GM18868 (cell line): ENCODE data around the gene ZCCHC10.

Experiments used
- ATAC-seq: cut with Tn5 transposase; IDR thresholded peaks from one replicate; pipeline ENCODE4 v1.9.1; 2021; ENCODE audit warnings: mild to moderate bottlenecking, moderate library complexity; ENCODE audit not compliant: unreplicated experiment

Gene ZCCHC10

GRCh38 chr5:133025804-133026663 is at the start of gene ZCCHC10:
Gene ZCCHC10 (minus strand): TSS chr5:133026549. CDS start chr5:133026537, 12 bp downstream.
- peak; percentile 94 for ATAC-seq

DNA sequence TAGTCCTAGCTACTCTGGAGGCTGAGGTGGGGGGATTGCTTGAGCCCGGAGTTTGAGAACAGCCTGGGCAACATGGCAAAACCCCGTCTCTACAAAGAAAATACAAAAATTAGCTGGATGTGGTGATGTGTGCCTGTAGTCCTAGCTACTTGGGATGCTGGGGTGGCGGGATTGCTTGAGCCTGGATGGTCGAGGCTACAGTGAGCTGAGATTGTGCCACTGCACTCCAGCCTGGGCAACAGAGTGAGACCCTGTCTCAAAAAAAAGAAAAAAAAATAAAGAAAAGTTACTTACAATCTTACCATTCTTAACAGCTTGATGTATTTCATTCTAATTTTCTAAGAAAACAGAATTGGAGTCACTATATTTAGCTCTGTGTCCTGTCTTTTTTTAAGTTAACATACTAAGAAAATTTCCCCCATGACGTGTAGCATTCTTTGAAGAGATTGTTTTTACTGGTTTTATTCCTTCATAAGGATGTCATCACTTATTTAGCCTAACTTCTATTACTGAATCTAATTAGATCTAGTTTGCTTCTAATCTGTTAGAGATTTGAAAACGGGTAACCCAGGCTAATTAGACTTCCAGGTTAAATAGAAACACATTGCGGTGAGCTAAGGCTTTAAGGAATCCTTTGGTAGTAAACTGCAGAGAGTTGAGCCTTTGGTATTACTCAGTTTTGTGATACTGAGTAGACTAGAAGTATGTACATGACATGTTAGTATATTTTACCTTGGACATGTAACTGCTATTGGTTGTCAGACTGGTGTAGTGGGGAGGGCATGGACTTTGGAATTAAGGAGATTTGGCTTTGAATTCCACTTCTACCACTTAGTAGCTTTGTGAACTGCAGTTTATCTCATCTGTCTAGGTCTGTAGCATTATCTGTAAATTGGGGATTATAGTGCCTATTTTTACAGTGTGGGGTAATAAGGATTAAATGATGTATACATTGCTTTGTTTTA is 49.5 kb upstream of the ZCCHC10 start:
- ATAC-seq = no peak

- no peak for ATAC-seq
These were observed 45.7 kb upstream of the ZCCHC10 start for GRCh38 chr5:133072021-133072420.

DNA sequence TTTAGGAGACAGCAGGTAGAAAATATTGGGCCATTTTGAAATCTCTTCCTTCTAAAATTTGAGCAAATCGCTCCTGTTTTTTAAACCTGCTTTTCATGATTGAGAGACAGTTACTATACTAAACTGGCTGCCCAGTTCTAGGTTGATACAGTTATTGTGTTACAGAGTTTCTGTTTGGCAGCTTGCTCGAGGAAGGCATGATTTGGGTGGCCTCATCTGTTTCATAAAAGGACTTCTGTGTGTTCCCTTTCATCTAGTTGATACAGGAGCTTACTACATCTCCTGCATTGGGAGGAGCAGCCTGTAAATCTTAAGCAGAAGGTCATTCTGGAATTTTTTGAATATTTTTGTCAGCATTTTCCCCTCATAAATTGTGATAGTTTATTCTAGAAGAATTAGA is 39.7 kb upstream of the ZCCHC10 start:
- no peak for ATAC-seq

DNA sequence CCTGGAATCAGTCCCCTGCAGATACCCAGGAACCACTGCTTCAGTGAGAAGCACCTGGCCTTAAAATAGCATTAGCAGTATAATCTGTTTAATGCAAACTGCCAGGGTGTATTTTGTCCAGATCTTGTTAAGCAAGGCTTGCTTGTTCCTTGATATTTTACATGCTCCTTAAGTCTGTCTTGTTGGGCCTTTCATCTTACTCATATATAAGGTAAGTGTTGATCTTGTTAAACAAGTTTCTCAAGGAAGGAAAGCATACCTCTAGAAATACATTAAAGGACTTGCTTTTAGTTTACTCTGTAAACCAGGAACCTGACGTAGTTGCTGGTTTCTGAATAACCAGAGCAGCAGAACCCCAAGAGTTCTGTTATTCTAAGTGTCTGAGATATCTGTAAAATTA is 39.1 kb upstream of the ZCCHC10 start:
- no peak for ATAC-seq

GRCh38 chr5:133063965-133064364 is 37.6 kb upstream of the ZCCHC10 start:
- ATAC-seq = no peak

- no peak for ATAC-seq
These were observed 35.9 kb upstream of the ZCCHC10 start for GRCh38 chr5:133062276-133062675.

- ATAC-seq = no peak
These were observed 33.3 kb upstream of the ZCCHC10 start for GRCh38 chr5:133059621-133060020.

DNA sequence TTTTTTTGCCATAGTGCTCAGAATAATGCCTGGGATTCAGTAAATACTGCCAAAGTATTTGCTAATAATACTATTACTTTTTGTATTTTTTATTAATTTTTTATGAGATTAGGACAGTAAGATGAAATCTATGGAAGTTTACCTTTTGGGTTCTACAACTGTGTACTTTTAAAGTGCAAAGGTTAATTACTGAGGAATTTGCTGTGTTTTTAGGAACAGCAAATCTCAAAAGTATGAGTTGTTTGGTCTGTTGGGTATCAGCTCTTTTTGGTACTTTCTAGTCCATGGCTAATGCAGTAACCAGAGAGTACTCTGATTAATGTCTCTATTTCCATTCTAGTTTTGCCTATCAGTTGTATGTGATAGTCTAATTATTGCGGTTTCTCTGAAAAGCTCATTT is 30.5 kb upstream of the ZCCHC10 start:
- ATAC-seq = no peak

DNA sequence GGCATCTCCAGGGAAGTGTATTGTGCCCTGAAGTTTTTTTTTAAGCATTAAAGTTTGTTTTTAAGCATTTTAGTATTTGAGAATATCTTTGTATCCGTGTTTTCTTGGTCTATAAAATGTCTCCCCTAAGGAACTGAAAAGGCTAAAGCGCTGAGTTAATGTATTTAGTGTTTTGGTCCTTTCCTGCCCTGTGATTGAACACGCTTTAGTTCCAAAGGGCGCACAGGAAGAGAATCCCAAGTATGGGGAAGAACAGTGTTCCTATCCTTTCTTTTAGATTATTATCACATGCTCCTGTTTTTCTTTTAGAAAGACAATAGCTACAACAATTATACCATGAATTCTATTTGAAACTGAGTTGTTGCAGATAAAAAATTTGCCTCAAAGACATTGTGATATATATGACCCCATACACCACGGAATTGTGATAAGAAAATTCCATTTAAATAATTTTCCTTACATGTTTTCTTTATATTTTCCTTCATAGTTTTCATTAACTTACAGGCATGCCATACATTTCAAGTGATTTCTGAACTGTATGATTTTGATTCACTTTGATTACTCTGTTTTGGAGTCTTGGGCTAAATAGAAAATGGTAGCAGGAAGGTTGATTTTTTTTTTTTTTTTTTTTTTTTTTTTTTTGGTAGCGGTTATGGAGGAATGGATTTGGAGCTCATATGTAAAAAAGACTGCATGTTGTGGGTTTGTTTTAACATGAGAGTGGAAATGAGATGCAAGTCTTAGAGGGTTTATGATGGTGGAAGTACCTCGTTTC is 28.5 kb upstream of the ZCCHC10 start:
- ATAC-seq = no peak

DNA sequence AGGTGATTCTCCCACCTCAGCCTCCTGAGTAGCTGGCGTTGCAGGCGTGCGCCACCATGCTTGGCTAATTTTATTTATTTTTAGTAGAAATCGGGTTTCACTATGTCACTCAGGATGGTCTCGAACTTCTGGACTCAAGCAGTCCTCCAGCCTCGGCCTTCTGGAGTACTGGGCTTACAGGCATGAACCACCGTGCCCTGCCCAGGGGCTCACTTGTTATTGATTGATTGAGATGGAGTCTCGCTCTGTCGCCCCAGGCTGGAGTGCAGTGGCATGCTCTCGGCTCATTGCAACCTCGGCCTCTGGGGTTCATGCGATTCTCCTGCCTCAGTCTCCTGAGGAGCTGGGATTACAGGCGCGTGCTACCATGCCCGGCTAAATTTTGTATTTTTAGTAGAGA is 27.1 kb upstream of the ZCCHC10 start:
- ATAC-seq = no peak

DNA sequence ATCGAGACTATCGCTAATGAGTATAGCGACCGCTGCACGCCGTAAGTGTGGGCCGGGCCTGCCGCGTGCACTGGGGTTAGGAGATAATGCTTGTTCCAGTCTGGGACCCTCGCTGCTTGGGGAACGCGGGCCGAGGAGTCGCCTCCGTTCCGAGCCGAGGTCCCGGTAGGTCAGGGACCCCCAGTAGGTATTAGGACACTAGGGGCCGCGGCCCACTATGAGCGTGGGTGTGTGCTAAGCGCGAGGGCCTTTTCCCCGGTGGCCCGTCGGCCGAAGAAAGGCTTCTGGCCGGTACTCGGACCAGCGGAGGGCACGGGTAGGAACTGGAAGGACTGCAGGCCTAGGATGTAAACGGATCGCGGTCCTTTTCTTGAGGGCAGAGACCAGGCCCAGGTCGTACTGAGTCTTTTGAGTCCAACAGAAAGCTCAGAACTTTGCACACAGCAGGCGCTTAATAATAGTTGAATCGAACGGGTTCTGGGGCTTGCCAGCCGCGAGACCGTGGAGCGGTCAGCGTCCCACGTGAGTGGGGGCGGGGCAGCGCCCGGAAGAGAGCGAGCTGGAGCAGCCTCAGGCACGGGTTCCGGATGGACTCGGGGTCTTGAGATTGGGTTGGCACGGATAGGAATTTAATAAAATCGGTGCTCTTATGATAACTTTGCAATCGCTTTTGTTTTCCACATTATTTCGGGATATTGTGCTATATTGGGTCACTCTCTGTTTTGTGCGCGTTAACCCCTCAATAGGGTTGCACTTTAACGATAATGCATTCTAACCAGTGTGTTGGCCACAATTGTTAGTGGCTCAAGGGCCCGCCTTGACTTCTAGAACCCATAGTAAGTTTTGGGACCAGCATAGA is 26.2 kb upstream of the ZCCHC10 start:
- ATAC-seq = peak; percentile 33

DNA sequence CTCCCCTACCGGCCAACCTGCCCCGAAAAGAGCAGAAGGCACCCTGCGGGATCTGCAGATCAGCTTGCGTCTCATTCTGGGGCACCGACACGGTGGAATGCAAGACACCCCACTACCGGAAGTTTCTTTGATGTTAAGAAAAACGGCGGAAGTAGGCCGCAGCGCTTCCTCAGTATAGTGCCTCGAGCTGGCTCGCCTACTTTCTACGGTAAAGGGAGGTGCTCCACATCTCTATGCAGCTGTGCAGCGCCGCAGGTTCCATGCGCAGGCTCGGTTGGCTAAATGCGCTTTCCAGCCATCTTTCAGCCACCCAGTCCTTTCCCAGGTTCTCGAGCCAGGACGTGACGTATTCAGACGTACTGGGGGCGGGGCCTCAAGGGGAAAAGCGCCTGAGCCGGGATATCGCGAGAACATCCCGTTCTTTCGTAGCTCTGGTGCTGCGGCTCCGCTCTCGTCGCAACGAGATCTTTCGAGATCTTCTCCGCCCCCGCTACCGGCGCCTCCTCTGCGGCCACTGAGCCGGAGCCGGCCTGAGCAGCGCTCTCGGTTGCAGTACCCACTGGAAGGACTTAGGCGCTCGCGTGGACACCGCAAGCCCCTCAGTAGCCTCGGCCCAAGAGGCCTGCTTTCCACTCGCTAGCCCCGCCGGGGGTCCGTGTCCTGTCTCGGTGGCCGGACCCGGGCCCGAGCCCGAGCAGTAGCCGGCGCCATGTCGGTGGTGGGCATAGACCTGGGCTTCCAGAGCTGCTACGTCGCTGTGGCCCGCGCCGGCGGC is 25.4 kb upstream of the ZCCHC10 start, which contains the start of gene HSPA4:
Gene HSPA4, plus strand, starts transcription at position 472 of the 775 bp plus-strand sequence. Its CDS starts 238 bp downstream, at position 710.
- peak; percentile 83 for ATAC-seq

- no peak for ATAC-seq
These were observed 24.8 kb upstream of the ZCCHC10 start for GRCh38 chr5:133051061-133051541.

- ATAC-seq = no peak
These were observed 24.2 kb upstream of the ZCCHC10 start for GRCh38 chr5:133050521-133050920.

DNA sequence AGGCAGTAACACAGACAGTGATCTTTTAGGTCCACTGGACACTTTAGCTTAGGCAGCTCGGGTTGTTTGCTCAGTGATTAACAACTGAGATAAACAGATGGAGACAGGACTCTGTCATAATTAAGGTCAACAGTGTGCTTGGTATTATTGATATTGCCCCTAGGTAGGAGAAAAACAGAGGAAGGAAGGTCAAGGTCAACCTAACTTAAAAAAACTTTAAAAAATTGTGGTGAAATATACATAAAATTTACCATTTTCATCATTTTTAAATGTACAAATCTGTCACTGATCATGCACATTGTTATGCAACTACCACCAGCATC is 23.3 kb upstream of the ZCCHC10 start:
- ATAC-seq = no peak

GRCh38 chr5:133048993-133049725 is 22.8 kb upstream of the ZCCHC10 start:
- ATAC-seq = no peak

DNA sequence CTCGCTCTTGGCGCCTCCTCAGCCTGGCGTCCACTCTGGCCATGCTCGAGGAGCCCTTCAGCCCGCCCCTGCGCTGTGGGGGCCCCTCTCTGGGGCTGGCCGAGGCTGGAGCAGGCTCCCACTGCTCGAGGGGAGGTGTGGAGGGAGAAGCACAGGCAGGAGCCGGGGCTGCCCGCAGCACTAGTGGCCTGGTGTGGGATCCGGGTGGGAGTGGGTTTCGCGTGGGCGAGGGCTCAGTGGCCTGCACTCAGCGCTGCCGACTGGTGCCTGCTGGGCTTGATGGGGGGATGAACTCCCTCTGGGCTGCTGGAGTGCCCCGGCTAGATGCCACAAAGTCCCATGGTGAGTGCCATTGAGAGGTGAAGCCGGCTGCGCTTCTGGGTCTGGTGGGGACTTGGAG is 21.1 kb upstream of the ZCCHC10 start:
- no peak for ATAC-seq
